IMR-90 (cell line): ENCODE results near the gene TCAP. TPM values are rescaled to one million over a fixed set of nuclear protein-coding genes. Genes with fewer than 3 reads are reported as not detected.

Experiments used
- ATAC-seq: fragments of 200-7000 bp; cut with Tn5 transposase; 2 replicates; pipeline ENCODE4 v1.9.1; 2020; ENCODE audit warnings: low read depth, mild to moderate bottlenecking, moderate library complexity
- BruUV-seq: library from RNA; stranded (reverse); fragments of 400-500 nt; replicated peaks from 2 replicates; lab custom pipeline; 2021; lab: Mats Ljungman, UMichigan
- CTCF ChIA-PET: fragments of 300-600 bp; formaldehyde crosslinking; extraction: SDS; loops from one replicate; lab custom pipeline; 2021; ENCODE audit warnings: antibody characterized with exemption; lab: Yijun Ruan, JAX
- POLR2A ChIA-PET: fragments of 300-600 bp; sonication (Branson Sonifier 250); formaldehyde crosslinking; loops from one replicate; lab custom pipeline; 2022; ENCODE audit warnings: antibody characterized with exemption; ENCODE audit not compliant: unreplicated experiment; lab: Charles Lee
- DNase-seq: peaks from one replicate; pipeline ENCODE4 v3.0.0; 2013
- H2AFZ ChIP-seq: replicated peaks from 2 replicates; pipeline ENCODE3; 2013; ENCODE audit warnings: low read length, mild to moderate bottlenecking; ENCODE audit not compliant: poor library complexity
- H2AK5ac ChIP-seq: 2 replicates; pipeline ENCODE4 v1.6.1; 2013; ENCODE audit warnings: low read depth, low read length, inconsistent platforms
- H2AK9ac ChIP-seq: replicated peaks from 2 replicates; pipeline ENCODE3; 2013; ENCODE audit warnings: mild to moderate bottlenecking, low read depth, low read length, moderate library complexity; ENCODE audit not compliant: poor library complexity
- H2BK120ac ChIP-seq: 2 replicates; pipeline ENCODE4 v1.6.1; 2013; ENCODE audit warnings: low read depth, low read length, inconsistent platforms
- H2BK15ac ChIP-seq: 3 replicates; pipeline ENCODE4 v1.6.1; 2013; ENCODE audit warnings: low read depth, low read length, inconsistent platforms
- H2BK20ac ChIP-seq: 2 replicates; pipeline ENCODE4 v1.6.1; 2013; ENCODE audit warnings: low read depth, mild to moderate bottlenecking, inconsistent platforms, low read length, moderate library complexity
- H2BK5ac ChIP-seq: 2 replicates; pipeline ENCODE4 v1.6.1; 2013; ENCODE audit warnings: mild to moderate bottlenecking, low read depth, low read length, inconsistent platforms; ENCODE audit not compliant: poor library complexity, severe bottlenecking
- H3K14ac ChIP-seq: replicated peaks from 2 replicates; pipeline ENCODE4 v1.6.1; 2013; ENCODE audit warnings: low read depth, low read length, inconsistent platforms
- H3K18ac ChIP-seq: 2 replicates; pipeline ENCODE4 v1.6.1; 2013; ENCODE audit warnings: low read depth, low read length, control low read depth
- H3K23ac ChIP-seq: 2 replicates; pipeline ENCODE4 v1.6.1; 2013; ENCODE audit warnings: low read depth, low read length, inconsistent platforms
- H3K27ac ChIP-seq: 2 replicates; pipeline ENCODE4 v1.5.1; 2013; ENCODE audit warnings: mild to moderate bottlenecking, control low read depth, low read length; ENCODE audit not compliant: insufficient read depth
- H3K27me3 ChIP-seq: 2 replicates; pipeline ENCODE4 v1.6.1; 2013; ENCODE audit warnings: low read length; ENCODE audit not compliant: control insufficient read depth, insufficient read depth
- H3K36me3 ChIP-seq: 2 replicates; pipeline ENCODE4 v1.6.1; 2013; ENCODE audit warnings: low read length, mixed read lengths; ENCODE audit not compliant: control insufficient read depth, insufficient read depth
- H3K4ac ChIP-seq: 2 replicates; pipeline ENCODE4 v1.6.1; 2013; ENCODE audit warnings: low read depth, low read length, inconsistent platforms
- H3K4me1 ChIP-seq: 2 replicates; pipeline ENCODE4 v1.6.1; 2013; ENCODE audit warnings: low read length, mixed read lengths; ENCODE audit not compliant: control insufficient read depth, insufficient read depth
- H3K4me2 ChIP-seq: 2 replicates; pipeline ENCODE4 v1.6.1; 2013; ENCODE audit warnings: low read depth, mild to moderate bottlenecking, control low read depth, low read length, moderate library complexity
- H3K4me3 ChIP-seq: 2 replicates; pipeline ENCODE4 v1.5.1; 2013; ENCODE audit warnings: low read depth, mild to moderate bottlenecking, control low read depth, low read length, moderate library complexity; ENCODE audit not compliant: insufficient read depth
- H3K56ac ChIP-seq: 2 replicates; pipeline ENCODE4 v1.6.1; 2013; ENCODE audit warnings: low read length, inconsistent platforms; ENCODE audit not compliant: insufficient read depth; ENCODE audit errors: extremely low read depth
- H3K79me1 ChIP-seq, 2 experiments: 2 replicates each; pipeline ENCODE4 v1.6.1; 2013; ENCODE audit warnings: low read length in 2 of 2, inconsistent platforms in 1 of 2, low read depth in 1 of 2
- H3K9ac ChIP-seq: 2 replicates; pipeline ENCODE4 v1.6.1; 2013; ENCODE audit warnings: low read depth, low read length, control low read depth
- H3K9me1 ChIP-seq: 2 replicates; pipeline ENCODE4 v1.6.1; 2013; ENCODE audit warnings: low read length, inconsistent platforms; ENCODE audit not compliant: insufficient read depth
- H3K9me3 ChIP-seq: 2 replicates; pipeline ENCODE4 v1.6.1; 2013; ENCODE audit warnings: low read length; ENCODE audit not compliant: control insufficient read depth, insufficient read depth
- H4K20me1 ChIP-seq: 2 replicates; pipeline ENCODE4 v1.6.1; 2013; ENCODE audit warnings: low read length, inconsistent platforms; ENCODE audit not compliant: insufficient read depth
- H4K5ac ChIP-seq: 2 replicates; pipeline ENCODE4 v1.6.1; 2013; ENCODE audit warnings: mild to moderate bottlenecking, low read depth, low read length, control low read depth
- H4K8ac ChIP-seq, 2 experiments: 2 replicates each; pipeline ENCODE4 v1.6.1; 2013; ENCODE audit warnings: low read depth in 2 of 2, low read length in 2 of 2, control low read depth in 1 of 2, inconsistent platforms in 1 of 2
- H4K91ac ChIP-seq: 2 replicates; pipeline ENCODE4 v1.6.1; 2013; ENCODE audit warnings: low read depth, low read length, inconsistent platforms; ENCODE audit not compliant: insufficient read depth
- BHLHE40 ChIP-seq: fragments of 150-350 bp; IDR thresholded peaks from 2 replicates; pipeline ENCODE4 v1.6.1; 2016; ENCODE audit warnings: mild to moderate bottlenecking, low read depth, low read length
- CEBPB ChIP-seq: IDR thresholded peaks from 2 replicates; pipeline ENCODE4 v1.6.1; 2012; ENCODE audit warnings: low read depth, low read length, improper control_type of control experiment
- MXI1 ChIP-seq: IDR thresholded peaks from 2 replicates; pipeline ENCODE4 v1.6.1; 2012; ENCODE audit warnings: low read depth, mild to moderate bottlenecking, low read length, moderate library complexity, borderline replicate concordance
- RCOR1 ChIP-seq: IDR thresholded peaks from 2 replicates; pipeline ENCODE4 v1.6.1; 2012; ENCODE audit warnings: mild to moderate bottlenecking, low read length, improper control_type of control experiment; ENCODE audit not compliant: insufficient replicate concordance
- SMC3 ChIP-seq: fragments of 150-350 bp; IDR thresholded peaks from 2 replicates; pipeline ENCODE4 v1.6.1; 2016; ENCODE audit warnings: low read depth, mild to moderate bottlenecking, antibody characterized with exemption, low read length, moderate library complexity
- WGBS, 2 experiments: methylation state at CpG; one replicate each; pipeline versions ENCODE4 v1.1.5 to v1.1.7; 2013; ENCODE audit warnings: missing lambda C conversion rate in 2 of 2; ENCODE audit not compliant: insufficient read length in 1 of 2; ENCODE audit errors: extremely low coverage in 2 of 2; 5-methylcytosine and 5-hydroxymethylcytosine counted together
- dilution Hi-C: fragments of 300-500 bp; cut with HindIII; formaldehyde crosslinking; loops from one replicate; pipeline ENCODE4 v1.14.3; 2018; ENCODE audit warnings: low sequenced_read_pairs; ENCODE audit not compliant: unreplicated experiment
- in situ Hi-C: fragments of 300-500 bp; cut with MboI; formaldehyde crosslinking; loops from 3 replicates; pipeline ENCODE4 v1.14.3; 2019; ENCODE audit warnings: low sequenced_read_pairs, inconsistent platforms, mixed read lengths
- intact Hi-C: fragments of 100-400 bp; cut with micrococcal nuclease; formaldehyde crosslinking; loops from 2 replicates; pipeline ENCODE4 v1.10.0; 2022
- polyA plus RNA-seq, 3 experiments: library from polyadenylated mRNA; depleted of rRNA; stranded (reverse); fragments of >200 nt; gene quantifications; 2 replicates each; pipeline ENCODE4 v1.2.3, GENCODE V29; 2012; ENCODE audit warnings: low replicate concordance in 1 of 3
- total RNA-seq: library from RNA; depleted of rRNA; stranded (reverse); fragments of >200 nt; gene quantifications from 2 replicates; pipeline ENCODE4 v1.2.3, GENCODE V29; 2012
- TF ChIP-seq, protein P1 (sequence below): fragments of 150-350 bp; IDR thresholded peaks from 2 replicates; pipeline ENCODE4 v1.6.1; 2017; ENCODE audit warnings: mild to moderate bottlenecking, antibody characterized with exemption, low read length, low read depth
- TF ChIP-seq, protein P2 (sequence below): fragments of 150-350 bp; IDR thresholded peaks from 2 replicates; pipeline ENCODE4 v1.6.1; 2016; ENCODE audit warnings: low read depth, mild to moderate bottlenecking, low read length, moderate library complexity, borderline replicate concordance

TCAP gene
- total and polyA plus RNA-seq, 2 of the 4 experiments (the other 2 are of a cell fraction) = under 0.01 to 0.21 TPM

DNA sequence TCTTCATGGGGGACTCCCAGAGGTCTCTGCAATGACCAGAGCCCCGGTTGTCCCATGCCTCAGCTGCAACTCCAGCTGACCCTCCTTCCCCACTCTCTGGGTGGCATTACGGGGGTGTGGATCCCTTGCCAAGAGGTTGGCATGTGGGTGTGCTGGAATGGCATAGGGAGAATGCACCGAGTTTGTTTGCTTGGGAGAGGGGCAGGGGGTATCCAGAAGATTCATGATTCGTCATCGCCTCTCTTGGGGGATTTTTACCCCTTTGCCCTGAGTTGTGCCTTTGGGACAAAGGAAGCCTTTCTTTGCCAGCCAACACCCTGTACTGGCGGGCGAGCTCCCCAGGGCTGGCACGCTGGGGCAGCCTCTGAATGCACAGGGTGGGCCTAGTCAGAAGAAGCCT lies 41.2 kb downstream of the TCAP start:
- Histone ChIP-seq H2BK5ac (no peak overlapping the region), H2AFZ (no peak overlapping the region), H2AK9ac (no peak overlapping the region), H3K4me3 (no peak overlapping the region), H4K8ac (no peak overlapping the region), H4K5ac (no peak overlapping the region), H2AK5ac (no peak overlapping the region), H2BK15ac (no peak overlapping the region), H2BK120ac (no peak overlapping the region), H3K27ac (no peak overlapping the region), H3K9ac (no peak overlapping the region), H3K79me1 (peaks cover 0 to 60% of the 10 kb centered on the region in 2 experiments; a peak in 2 of 4 replicates), H3K14ac (no peak overlapping the region), H3K4me2 (no peak overlapping the region), H3K4ac (no peak overlapping the region), H3K27me3 (no peaks in the 10 kb centered on the region), H2BK20ac (no peak overlapping the region), H3K56ac (no peak overlapping the region), H3K23ac (no peak overlapping the region), H3K9me1 (peaks cover 17% of the 10 kb centered on the region), H4K20me1 (peaks cover 49% of the 10 kb centered on the region), H3K9me3 (no peaks in the 10 kb centered on the region), H3K18ac (no peak overlapping the region), H3K36me3 (peaks cover 34% of the 10 kb centered on the region), H3K4me1 (peaks cover 13% of the 10 kb centered on the region; the same call in 1 of the 2 replicates), H4K91ac (no peak overlapping the region)
- WGBS, 2 experiments = no CpG with 5 or more reads among the region's 8 CpGs
- TF ChIP-seq, protein P1, sequence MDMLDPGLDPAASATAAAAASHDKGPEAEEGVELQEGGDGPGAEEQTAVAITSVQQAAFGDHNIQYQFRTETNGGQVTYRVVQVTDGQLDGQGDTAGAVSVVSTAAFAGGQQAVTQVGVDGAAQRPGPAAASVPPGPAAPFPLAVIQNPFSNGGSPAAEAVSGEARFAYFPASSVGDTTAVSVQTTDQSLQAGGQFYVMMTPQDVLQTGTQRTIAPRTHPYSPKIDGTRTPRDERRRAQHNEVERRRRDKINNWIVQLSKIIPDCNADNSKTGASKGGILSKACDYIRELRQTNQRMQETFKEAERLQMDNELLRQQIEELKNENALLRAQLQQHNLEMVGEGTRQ = no peak
- TF ChIP-seq CEBPB (no peak), BHLHE40 (no peak), MXI1 (no peak), RCOR1 (no peak), SMC3 (no peak)
- TF ChIP-seq, protein P2, sequence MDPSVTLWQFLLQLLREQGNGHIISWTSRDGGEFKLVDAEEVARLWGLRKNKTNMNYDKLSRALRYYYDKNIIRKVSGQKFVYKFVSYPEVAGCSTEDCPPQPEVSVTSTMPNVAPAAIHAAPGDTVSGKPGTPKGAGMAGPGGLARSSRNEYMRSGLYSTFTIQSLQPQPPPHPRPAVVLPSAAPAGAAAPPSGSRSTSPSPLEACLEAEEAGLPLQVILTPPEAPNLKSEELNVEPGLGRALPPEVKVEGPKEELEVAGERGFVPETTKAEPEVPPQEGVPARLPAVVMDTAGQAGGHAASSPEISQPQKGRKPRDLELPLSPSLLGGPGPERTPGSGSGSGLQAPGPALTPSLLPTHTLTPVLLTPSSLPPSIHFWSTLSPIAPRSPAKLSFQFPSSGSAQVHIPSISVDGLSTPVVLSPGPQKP = no peak
- no peak for DNase-seq
- CTCF ChIA-PET = no interaction called here
- BruUV-seq = no TSS peak
- ATAC-seq = no peak
- intact Hi-C loops (no loop called here), dilution Hi-C loops (no loop called here), in situ Hi-C loops (no loop called here)
- POLR2A ChIA-PET = no interaction called here
